Esophagus muscularis mucosa (tissue), 4 donors: Measurements from ENCODE around the gene LMF1.

ENCODE experiments used
- EP300 ChIP-seq: sonication (generic); formaldehyde crosslinking; IDR thresholded peaks from one replicate; pipeline ENCODE4 v1.6.1; 2017; ENCODE audit warnings: antibody characterized with exemption
- POLR2A ChIP-seq: fragments of 450-650 bp; IDR thresholded peaks from one replicate; pipeline ENCODE4 v1.6.1; 2017; ENCODE audit warnings: antibody characterized with exemption, moderate library complexity, mild to moderate bottlenecking, low read depth
- POLR2AphosphoS5 ChIP-seq, 2 donors: sonication (generic); formaldehyde crosslinking; IDR thresholded peaks; one replicate each; pipeline ENCODE4 v1.6.1; 2017; ENCODE audit warnings: antibody characterized with exemption in 2 of 2
- TF ChIP-seq, protein P1 (sequence below), 3 experiments: fragments of 200-600 bp in 2 of 3; fragments of 450-650 bp in 1 of 3; sonication (generic) in 2 of 3; IDR thresholded peaks; one replicate each; pipeline ENCODE4 v1.5.1; 2017 to 2019; ENCODE audit warnings: antibody characterized with exemption in 3 of 3, mild to moderate bottlenecking in 2 of 3, moderate library complexity in 1 of 3

GRCh38 chr16:924063-924462, 46.7 kb downstream of the LMF1 start:
- TF ChIP-seq, protein P1, sequence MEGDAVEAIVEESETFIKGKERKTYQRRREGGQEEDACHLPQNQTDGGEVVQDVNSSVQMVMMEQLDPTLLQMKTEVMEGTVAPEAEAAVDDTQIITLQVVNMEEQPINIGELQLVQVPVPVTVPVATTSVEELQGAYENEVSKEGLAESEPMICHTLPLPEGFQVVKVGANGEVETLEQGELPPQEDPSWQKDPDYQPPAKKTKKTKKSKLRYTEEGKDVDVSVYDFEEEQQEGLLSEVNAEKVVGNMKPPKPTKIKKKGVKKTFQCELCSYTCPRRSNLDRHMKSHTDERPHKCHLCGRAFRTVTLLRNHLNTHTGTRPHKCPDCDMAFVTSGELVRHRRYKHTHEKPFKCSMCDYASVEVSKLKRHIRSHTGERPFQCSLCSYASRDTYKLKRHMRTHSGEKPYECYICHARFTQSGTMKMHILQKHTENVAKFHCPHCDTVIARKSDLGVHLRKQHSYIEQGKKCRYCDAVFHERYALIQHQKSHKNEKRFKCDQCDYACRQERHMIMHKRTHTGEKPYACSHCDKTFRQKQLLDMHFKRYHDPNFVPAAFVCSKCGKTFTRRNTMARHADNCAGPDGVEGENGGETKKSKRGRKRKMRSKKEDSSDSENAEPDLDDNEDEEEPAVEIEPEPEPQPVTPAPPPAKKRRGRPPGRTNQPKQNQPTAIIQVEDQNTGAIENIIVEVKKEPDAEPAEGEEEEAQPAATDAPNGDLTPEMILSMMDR (IDR thresholded peaks at IDR 0.05): no peak
- no peak for TF ChIP-seq EP300
- no peak for TF ChIP-seq POLR2A
- no peak for TF ChIP-seq POLR2AphosphoS5 (IDR thresholded peaks at IDR 0.05)
